ENCODE data around the gene ESYT3.
"Not testable (repeated sequence)": the region's sequence is repeated elsewhere in the genome, so short reads cannot be mapped to it uniquely, and the experiment has no call there.

Gene ESYT3

GRCh38 chr3:138443091-138443490 lies 8.7 kb downstream of the ESYT3 start:
- DNase-seq, result no peak

GRCh38 chr3:138443521-138444503 lies 9.4 kb downstream of the ESYT3 start:
- DNase-seq, result no peak

- no peak for DNase-seq
These were observed 10.8 kb downstream of the ESYT3 start for GRCh38 chr3:138445236-138445635.

- DNase-seq, result no peak
These were observed 11.2 kb downstream of the ESYT3 start for GRCh38 chr3:138445654-138446053.

GRCh38 chr3:138448631-138449030 lies 14.2 kb downstream of the ESYT3 start:
- no peak for DNase-seq

DNA sequence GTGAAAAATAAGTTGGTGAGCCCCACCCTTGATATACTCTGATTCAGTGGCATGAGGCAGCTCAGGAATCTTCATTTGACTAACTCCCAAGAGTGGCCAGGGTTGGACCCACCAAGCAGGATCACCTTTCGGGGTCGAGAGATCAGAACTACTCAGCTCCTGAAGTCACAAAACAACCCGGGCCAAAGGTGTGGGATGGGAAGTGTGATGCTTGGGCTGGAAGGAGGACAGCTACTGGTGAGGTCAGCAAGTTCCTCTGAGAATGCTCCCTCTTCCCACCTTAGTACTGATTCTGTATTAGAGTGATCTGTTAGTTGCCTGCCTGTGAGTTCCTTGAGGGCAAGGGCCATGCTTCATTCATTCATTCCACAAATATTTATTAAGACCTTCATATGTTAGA lies 15.1 kb downstream of the ESYT3 start:
- DNase-seq, result no peak

DNA sequence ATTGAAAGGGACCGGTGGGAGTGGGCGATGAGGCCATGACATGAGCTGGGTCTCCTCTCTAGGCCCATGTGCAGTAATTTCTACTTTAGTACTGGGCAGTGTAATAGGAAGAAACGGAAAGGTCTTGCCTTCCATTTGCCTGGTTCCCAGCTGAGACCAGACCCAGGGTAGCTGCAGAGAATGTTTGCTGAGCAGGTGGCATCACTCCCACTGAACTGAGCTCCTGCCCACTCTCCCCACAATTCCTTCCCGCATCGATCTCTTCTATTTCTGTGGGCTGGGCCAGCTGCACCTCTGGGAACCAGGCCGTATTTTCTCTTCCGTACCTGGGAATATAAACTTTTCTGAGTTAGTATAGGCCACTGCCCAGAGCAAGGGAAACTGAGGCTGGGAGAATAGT lies 15.8 kb downstream of the ESYT3 start:
- DNase-seq, result no peak

GRCh38 chr3:138450704-138451424 lies 16.4 kb downstream of the ESYT3 start:
- no peak for DNase-seq

- no peak for DNase-seq
These were observed 17.3 kb downstream of the ESYT3 start for GRCh38 chr3:138451595-138452162.

- DNase-seq, result no peak
These were observed 18.0 kb downstream of the ESYT3 start for GRCh38 chr3:138452436-138452835.

GRCh38 chr3:138453940-138454339 lies 19.5 kb downstream of the ESYT3 start:
- not testable (repeated sequence) for DNase-seq

GRCh38 chr3:138455801-138456716 lies 21.6 kb downstream of the ESYT3 start:
- DNase-seq, result no peak

- no peak for DNase-seq
These were observed 22.8 kb downstream of the ESYT3 start for GRCh38 chr3:138456961-138457862.

DNA sequence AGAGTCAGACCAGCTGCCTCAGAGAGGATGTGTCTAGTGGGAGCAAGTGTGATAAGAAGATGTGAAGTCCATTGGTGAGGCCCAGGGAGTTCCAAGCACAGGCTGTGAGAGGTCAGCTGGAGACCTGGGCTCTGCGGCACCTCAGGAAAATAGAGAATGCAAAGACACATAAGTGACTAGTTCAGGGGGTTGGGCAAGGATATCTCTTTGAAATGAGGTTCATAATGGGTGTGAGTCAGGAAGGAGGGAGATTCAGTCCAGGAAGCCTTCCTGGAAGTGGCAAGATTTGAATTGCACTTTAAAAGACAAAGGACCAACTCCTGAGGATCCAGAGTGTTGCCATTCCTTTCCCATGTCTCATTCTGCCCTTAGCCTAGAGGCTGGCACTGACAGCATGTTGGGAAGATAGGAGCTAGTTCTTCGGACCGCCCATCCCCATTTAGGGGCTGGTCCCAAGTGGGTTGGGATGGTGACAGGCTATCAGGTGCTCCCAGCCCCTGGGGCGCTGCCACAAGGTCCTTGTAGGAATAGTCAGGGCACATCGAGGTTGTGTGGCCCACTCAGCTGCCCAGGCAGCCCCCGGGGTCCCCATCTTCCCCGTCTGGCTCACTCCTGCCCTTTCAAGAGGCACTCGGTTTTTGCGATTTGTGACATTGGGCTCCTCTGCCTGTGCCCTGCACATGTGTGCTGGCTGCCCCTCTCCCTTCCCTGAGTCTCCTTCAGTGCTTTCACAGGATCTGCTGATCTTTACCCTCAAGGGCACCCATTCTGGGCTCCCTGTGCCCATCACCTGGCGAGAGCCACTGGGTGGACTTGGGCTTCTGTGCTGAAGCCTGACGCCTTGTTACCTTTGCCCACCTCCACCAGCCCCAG lies 23.7 kb downstream of the ESYT3 start:
- DNase-seq, result no peak

GRCh38 chr3:138458774-138459499 lies 24.5 kb downstream of the ESYT3 start:
- DNase-seq, result no peak

DNA sequence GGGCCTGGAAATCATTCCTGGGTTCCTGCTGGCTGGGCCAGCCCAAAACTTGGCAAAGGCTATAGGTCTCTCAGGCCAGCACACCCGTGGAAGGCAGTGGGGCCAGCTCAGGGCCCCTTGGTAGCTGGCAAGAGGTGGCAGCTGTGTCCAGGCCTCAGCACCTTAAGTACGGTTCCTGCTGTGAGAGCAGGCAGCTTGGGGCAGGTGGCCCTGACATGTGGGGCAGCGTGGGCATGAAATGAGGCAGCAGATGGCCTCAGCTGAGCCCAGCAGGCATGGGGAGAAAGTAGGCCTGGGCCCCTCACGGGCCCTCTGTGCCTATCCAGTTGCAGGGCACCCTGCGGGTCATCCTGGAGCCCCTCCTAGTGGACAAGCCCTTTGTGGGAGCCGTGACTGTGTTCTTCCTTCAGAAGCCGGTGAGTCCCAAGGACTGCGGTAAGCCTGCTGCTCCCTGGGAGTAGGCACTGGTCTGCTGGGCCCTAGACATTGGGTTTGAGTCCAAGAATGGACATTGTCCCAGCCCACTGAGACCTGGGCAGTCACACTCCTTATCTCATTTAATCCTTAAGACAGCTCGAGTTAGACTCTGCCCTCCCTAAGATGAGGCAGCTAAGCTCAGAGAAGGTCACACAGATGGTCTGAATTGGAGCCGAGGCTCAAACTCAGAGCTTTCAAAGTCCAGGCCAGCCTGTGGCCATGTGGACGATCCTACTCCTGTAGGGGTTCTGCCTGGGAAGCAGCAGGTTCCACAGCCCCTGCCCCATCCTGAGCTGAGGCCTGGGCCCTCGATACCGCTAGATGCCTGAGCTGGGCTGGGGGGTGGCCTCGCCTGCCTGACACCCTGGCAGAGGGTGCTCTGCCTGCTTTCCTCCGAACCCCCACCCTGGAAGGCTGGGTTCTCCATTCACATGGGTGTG lies 25.5 kb downstream of the ESYT3 start:
- no peak for DNase-seq

DNA sequence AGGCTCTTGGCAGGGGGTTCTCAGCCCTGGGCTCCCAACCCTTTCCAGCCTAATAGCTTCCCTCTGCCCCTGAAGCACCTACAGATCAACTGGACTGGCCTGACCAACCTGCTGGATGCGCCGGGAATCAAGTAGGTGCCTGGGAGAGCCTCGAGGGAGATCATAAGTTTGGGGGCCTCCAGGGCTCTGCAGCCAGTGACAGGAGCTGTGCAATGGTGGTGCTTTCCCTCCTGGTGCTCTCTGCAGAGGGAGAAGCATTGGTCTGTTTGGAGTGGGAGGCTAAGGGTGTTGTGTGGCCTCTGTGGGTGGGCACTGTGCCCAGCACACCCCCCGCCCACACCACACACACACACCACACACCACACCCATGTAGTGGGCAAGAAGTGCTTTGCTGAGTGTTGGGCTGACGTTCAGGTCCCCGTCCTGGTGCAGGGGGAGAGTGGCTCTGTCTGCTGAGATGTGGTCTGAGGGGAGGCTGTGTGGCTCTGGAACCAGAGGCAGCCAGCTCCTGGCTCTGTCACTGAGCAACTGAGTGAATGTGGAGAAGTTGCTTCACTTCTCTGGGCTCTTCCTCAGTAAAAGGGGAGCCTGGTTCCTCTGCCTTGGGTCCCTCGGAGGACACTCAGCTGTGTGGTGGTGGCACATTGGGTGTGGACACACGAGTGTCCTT lies 26.3 kb downstream of the ESYT3 start:
- no peak for DNase-seq

- DNase-seq, result no peak
These were observed 26.8 kb downstream of the ESYT3 start for GRCh38 chr3:138461246-138461645.

Data from NCI-H1105 treated with DMSO at 0.1 percent for 48 hours (cell line).